A549 treated with AZD2906 at 1 μM for 4 hours (cell line): ENCODE data around the gene OR4K13. TPM values are rescaled to one million over a fixed set of nuclear protein-coding genes. Genes with fewer than 3 reads are reported as not detected.

Source experiments
- total RNA-seq: library from RNA; stranded (reverse); fragments of 200-300 nt; extraction: Qiagen RNA extraction; gene quantifications from 5 replicates; pipeline ENCODE4 v1.2.3, GENCODE V29; 2022

The OR4K13 gene, protein sequence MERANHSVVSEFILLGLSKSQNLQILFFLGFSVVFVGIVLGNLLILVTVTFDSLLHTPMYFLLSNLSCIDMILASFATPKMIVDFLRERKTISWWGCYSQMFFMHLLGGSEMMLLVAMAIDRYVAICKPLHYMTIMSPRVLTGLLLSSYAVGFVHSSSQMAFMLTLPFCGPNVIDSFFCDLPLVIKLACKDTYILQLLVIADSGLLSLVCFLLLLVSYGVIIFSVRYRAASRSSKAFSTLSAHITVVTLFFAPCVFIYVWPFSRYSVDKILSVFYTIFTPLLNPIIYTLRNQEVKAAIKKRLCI
- total RNA-seq, result not detected in 5 replicates

DNA sequence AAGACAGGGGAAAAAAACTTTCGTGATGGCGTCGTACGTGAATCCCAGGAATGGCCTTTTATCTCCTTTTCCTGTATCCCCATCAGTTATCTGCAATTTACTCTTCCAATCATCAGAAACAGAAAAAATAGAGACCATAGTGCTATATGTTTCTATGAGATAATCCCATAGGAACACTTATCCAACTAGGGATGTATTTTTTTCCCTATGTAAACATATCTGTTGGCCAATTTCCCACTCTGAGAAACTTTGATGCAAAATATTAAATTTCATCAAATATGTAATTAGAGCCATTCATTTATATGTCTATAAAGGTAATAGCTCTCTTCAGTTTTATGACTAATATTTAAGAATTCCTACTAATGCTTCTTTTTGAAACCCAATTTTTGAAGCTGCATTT, at the start of gene OR4K13:
OR4K13 (minus strand) TSS at position 101 of the 400 bp plus-strand sequence. CDS start 1,280 bp downstream, outside the sequence.

DNA sequence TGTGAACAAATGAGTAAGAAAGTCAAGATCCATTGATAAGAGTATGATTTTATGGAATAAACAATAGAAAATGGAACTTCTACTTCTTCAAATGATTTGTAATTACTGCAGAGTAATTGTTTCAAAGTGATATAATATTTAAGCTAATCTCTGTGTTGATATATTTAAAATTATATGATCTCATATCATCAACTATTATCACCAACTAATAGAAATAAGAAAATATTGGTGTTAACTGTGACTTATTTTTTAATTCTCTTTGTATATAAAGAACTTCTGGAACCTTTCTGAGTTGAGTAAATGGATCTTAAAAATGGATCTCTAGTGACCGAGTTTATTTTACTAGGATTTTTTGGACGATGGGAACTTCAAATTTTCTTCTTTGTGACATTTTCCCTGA, 23.9 kb upstream of the OR4K13 start, which contains the start of gene OR4L1:
OR4L1 (plus strand) TSS at position 301 of the 400 bp plus-strand sequence; CDS start at position 301, 0 bp downstream.

DNA sequence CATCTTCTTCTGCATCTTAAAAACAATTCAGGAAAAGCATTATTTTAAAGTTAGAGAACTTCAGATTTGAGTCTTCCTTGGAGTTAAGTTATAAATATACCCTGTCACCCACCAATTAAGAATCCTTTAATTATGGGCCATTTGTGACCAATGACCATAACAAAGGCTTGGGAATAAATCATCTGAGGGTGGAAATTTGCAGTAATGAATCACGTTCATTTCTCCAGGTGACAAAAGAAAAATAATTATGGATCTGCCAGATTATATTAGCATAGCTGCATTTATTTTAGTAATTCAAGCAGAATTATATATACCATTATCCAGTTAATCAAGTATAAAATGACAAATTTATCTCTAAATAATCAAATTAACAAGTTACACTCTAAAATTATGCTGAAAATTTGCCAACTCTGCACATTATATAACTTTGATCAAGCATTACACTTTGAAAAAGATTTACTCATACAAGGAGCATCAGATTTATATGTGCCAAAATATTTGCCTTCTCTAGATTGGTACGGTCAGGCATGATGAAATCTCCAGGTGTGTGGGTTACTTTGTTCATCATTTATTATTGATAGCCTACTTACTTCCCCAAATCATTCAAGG, 16.5 kb downstream of the OR4K13 start, which contains the start of gene OR4K14:
OR4K14 (minus strand) TSS at position 51 of the 609 bp plus-strand sequence. CDS start 4,114 bp downstream, outside the sequence.

DNA sequence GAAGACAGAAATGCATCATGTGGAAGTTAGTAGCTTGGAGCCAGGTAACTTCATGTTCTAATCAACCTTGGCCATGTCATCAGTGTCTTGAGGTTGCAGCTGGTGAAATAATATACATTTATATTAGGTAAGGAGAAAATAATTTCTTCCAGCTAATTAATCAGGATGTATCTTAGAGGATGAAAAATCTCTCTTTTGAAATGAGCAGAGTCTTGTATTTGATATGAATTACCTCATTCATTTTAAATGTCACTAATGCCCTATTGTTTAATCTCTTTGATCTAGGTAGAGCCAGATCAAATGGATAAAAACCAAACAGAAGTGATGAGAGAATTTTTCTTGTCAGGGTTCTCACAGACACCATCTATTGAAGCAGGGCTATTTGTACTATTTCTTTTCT, 34.0 kb downstream of the OR4K13 start, which contains the start of gene OR4Q2:
OR4Q2 (plus strand) TSS at position 301 of the 400 bp plus-strand sequence.

Other genes with a start within 250 kb of the OR4K13 start
- not detected in 5 replicates for gene OR4N2, start 232.3 kb downstream of the OR4K13 start, total RNA-seq
- gene OR4K2, start 160.9 kb downstream of the OR4K13 start, total RNA-seq, result not detected in 5 replicates
- not detected in 5 replicates for gene OR4K5, start 115.4 kb downstream of the OR4K13 start, total RNA-seq
- not detected in 5 replicates for gene OR4K1, start 105.1 kb downstream of the OR4K13 start, total RNA-seq
- not detected in 5 replicates for gene OR4K15, start 60.4 kb downstream of the OR4K13 start, total RNA-seq
- not detected in 5 replicates for gene OR4Q2, start 33.9 kb downstream of the OR4K13 start, total RNA-seq
- not detected in 5 replicates for gene OR4K14, start 16.7 kb downstream of the OR4K13 start, total RNA-seq
- not detected in 5 replicates for gene OR4L1, start 24.0 kb upstream of the OR4K13 start, total RNA-seq
- gene OR4K17, start 74.7 kb upstream of the OR4K13 start, total RNA-seq, result not detected in 5 replicates
- not detected in 5 replicates for gene OR4N5, start 102.8 kb upstream of the OR4K13 start, total RNA-seq
- not detected in 5 replicates for gene OR11G2, start 154.9 kb upstream of the OR4K13 start, total RNA-seq
- not detected in 5 replicates for gene OR11H6, start 187.7 kb upstream of the OR4K13 start, total RNA-seq
- gene OR11H7, start 192.9 kb upstream of the OR4K13 start, total RNA-seq, result not detected in 5 replicates
- gene OR11H4, start 203.2 kb upstream of the OR4K13 start, total RNA-seq, result not detected in 5 replicates